MG63 (cell line): ENCODE data around the gene TMIGD1. TPM values are rescaled to one million over a fixed set of nuclear protein-coding genes. Genes with fewer than 3 reads are reported as not detected.

ENCODE experiments used
- DNase-seq: peaks from one replicate; pipeline ENCODE4 v3.0.0-alpha.2; 2020
- H3K27me3 ChIP-seq: fragments of 250-450 bp; sonication (Bioruptor Pico); 2 replicates; pipeline ENCODE4 v1.5.1; 2020; ENCODE audit warnings: mild to moderate bottlenecking, moderate library complexity
- H3K36me3 ChIP-seq: fragments of 250-450 bp; sonication (Bioruptor Pico); 2 replicates; pipeline ENCODE4 v1.5.1; 2020; ENCODE audit warnings: mild to moderate bottlenecking, moderate library complexity
- H3K4me3 ChIP-seq: fragments of 250-450 bp; sonication (Bioruptor Pico); 2 replicates; pipeline ENCODE4 v1.5.1; 2020; ENCODE audit warnings: mild to moderate bottlenecking, moderate library complexity
- H3K9me3 ChIP-seq: fragments of 250-450 bp; sonication (Bioruptor Pico); 2 replicates; pipeline ENCODE4 v1.5.1; 2020; ENCODE audit warnings: mild to moderate bottlenecking, moderate library complexity
- total RNA-seq: library from RNA; depleted of rRNA; stranded (reverse); fragments of >200 nt; shearing (Covaris generic); gene quantifications from 2 replicates; pipeline ENCODE4 v1.2.3, GENCODE V29; 2014; ENCODE audit warnings: low replicate concordance; rRNA removed

The TMIGD1 gene
- not detected in 2 replicates for total RNA-seq

- H3K9me3 ChIP-seq = no peaks in the 10 kb centered on the region
- no peak for DNase-seq
- H3K36me3 ChIP-seq = no peaks in the 10 kb centered on the region
- H3K4me3 ChIP-seq = no peak within 1 kb of the TSS
- H3K27me3 ChIP-seq = peaks cover 3% of the 10 kb centered on the region; the same call in 1 of the 2 replicates
These were observed at the start of gene TMIGD1 for GRCh38 chr17:30333503-30334360. Gene TMIGD1 (minus strand): TSS chr17:30334057. CDS start chr17:30332133, 1,924 bp downstream.

GRCh38 chr17:30382345-30382744 is 48.5 kb upstream of the TMIGD1 start:
- no peak for DNase-seq
- H3K27me3 ChIP-seq = no peaks in the 10 kb centered on the region
- no peaks in the 10 kb centered on the region; the same call in 1 of the 2 replicates for H3K36me3 ChIP-seq
- no peaks in the 10 kb centered on the region for H3K9me3 ChIP-seq
- no peak overlapping the region for H3K4me3 ChIP-seq

GRCh38 chr17:30381340-30381659 is 47.4 kb upstream of the TMIGD1 start:
- DNase-seq = no peak
- Histone ChIP-seq H3K4me3 (no peak overlapping the region), H3K27me3 (no peaks in the 10 kb centered on the region), H3K9me3 (no peaks in the 10 kb centered on the region), H3K36me3 (no peaks in the 10 kb centered on the region; the same call in 1 of the 2 replicates)

GRCh38 chr17:30380643-30381339 is 46.9 kb upstream of the TMIGD1 start:
- no peak for DNase-seq
- H3K27me3 ChIP-seq = no peaks in the 10 kb centered on the region
- H3K9me3 ChIP-seq = no peaks in the 10 kb centered on the region
- no peak overlapping the region; the same call in 1 of the 2 replicates for H3K4me3 ChIP-seq
- no peaks in the 10 kb centered on the region; the same call in 1 of the 2 replicates for H3K36me3 ChIP-seq

GRCh38 chr17:30379903-30380381 is 46.1 kb upstream of the TMIGD1 start:
- Histone ChIP-seq H3K9me3 (no peaks in the 10 kb centered on the region), H3K27me3 (no peaks in the 10 kb centered on the region), H3K4me3 (peak overlapping the region; percentile 76), H3K36me3 (no peaks in the 10 kb centered on the region)
- DNase-seq = no peak

GRCh38 chr17:30379303-30379902 is 45.5 kb upstream of the TMIGD1 start:
- Histone ChIP-seq H3K27me3 (no peaks in the 10 kb centered on the region), H3K9me3 (no peaks in the 10 kb centered on the region), H3K36me3 (no peaks in the 10 kb centered on the region), H3K4me3 (peak overlapping the region; percentile 76)
- peak; percentile 35 for DNase-seq

- Histone ChIP-seq H3K27me3 (no peaks in the 10 kb centered on the region), H3K36me3 (no peaks in the 10 kb centered on the region), H3K9me3 (no peaks in the 10 kb centered on the region), H3K4me3 (peak within 1 kb of the TSS; percentile 76)
- DNase-seq = peak; percentile 97
These were observed 45.0 kb upstream of the TMIGD1 start, which contains the start of gene CPD for GRCh38 chr17:30378825-30379302. Gene CPD (plus strand): TSS chr17:30378927. CDS start chr17:30378981, 54 bp downstream.

- H3K9me3 ChIP-seq = no peaks in the 10 kb centered on the region
- peak overlapping the region; percentile 76 for H3K4me3 ChIP-seq
- H3K36me3 ChIP-seq = no peaks in the 10 kb centered on the region
- no peaks in the 10 kb centered on the region for H3K27me3 ChIP-seq
- no peak for DNase-seq
These were observed 44.5 kb upstream of the TMIGD1 start for GRCh38 chr17:30378241-30378824.

GRCh38 chr17:30377574-30378240 is 43.9 kb upstream of the TMIGD1 start:
- H3K36me3 ChIP-seq = no peaks in the 10 kb centered on the region
- H3K9me3 ChIP-seq = no peaks in the 10 kb centered on the region
- H3K4me3 ChIP-seq = no peak overlapping the region; the same call in 1 of the 2 replicates
- no peak for DNase-seq
- H3K27me3 ChIP-seq = no peaks in the 10 kb centered on the region

- no peak overlapping the region for H3K4me3 ChIP-seq
These were observed 43.0 kb upstream of the TMIGD1 start for GRCh38 chr17:30376621-30377452.

GRCh38 chr17:30375661-30376060 is 41.8 kb upstream of the TMIGD1 start:
- no peak for DNase-seq
- no peaks in the 10 kb centered on the region for H3K27me3 ChIP-seq
- no peaks in the 10 kb centered on the region for H3K36me3 ChIP-seq
- no peaks in the 10 kb centered on the region for H3K9me3 ChIP-seq
- no peak overlapping the region for H3K4me3 ChIP-seq

More at GRCh38 chr17:30376621-30377452, 43.0 kb upstream of the TMIGD1 start:
- Histone ChIP-seq H3K9me3 (no peaks in the 10 kb centered on the region), H3K27me3 (no peaks in the 10 kb centered on the region), H3K36me3 (no peaks in the 10 kb centered on the region)
- DNase-seq = peak; percentile 28

- peak; percentile 61 for DNase-seq
- Histone ChIP-seq H3K27me3 (no peaks in the 10 kb centered on the region), H3K4me3 (no peak overlapping the region), H3K9me3 (no peaks in the 10 kb centered on the region), H3K36me3 (no peaks in the 10 kb centered on the region)
These were observed 38.9 kb upstream of the TMIGD1 start for GRCh38 chr17:30372755-30373154.

- Histone ChIP-seq H3K4me3 (no peak overlapping the region), H3K36me3 (no peaks in the 10 kb centered on the region), H3K9me3 (no peaks in the 10 kb centered on the region), H3K27me3 (no peaks in the 10 kb centered on the region)
- no peak for DNase-seq
These were observed 36.1 kb upstream of the TMIGD1 start for GRCh38 chr17:30369995-30370394.

GRCh38 chr17:30368912-30369720 is 35.3 kb upstream of the TMIGD1 start:
- Histone ChIP-seq H3K27me3 (no peaks in the 10 kb centered on the region), H3K4me3 (no peak overlapping the region), H3K9me3 (no peaks in the 10 kb centered on the region), H3K36me3 (no peaks in the 10 kb centered on the region)
- no peak for DNase-seq
